ENCODE results near the gene ANAPC2. TPM values are rescaled to one million over a fixed set of nuclear protein-coding genes. Genes with fewer than 3 reads are reported as not detected.

ANAPC2 gene
- total RNA-seq, 1 donor from 2014 or later: 39.2 TPM

DNA sequence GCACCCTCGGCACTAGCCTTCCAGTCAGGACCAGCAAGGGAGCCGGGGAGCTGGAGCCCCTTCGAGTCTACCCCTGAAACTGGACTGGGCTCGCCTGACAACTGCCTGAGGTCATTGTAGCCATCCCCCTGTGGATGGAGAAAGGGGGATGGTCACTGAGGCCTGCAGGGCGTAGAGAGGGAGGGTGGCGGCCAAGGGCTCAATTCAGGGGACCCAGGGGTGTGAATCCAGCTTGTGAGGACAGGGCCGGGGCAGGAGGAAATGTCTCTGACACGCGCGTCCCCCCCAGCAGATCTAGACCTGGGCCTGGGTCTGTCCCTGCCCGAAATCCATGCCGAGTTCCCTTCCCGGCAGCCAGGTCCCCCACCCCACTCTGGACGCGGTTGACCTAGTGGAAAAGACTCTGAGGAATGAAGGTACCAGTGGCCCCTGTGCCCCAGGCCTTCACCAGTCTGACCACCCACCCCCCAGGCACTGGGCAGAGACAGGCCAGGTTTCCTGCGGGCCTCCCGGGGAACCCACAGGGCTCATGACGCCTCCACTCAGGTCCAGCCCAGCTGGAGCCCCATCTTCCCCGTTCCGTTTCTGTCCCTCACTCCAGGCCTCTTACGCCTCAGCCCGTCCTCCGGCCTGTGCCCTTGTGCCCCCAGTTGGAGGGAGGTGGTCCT lies 43.1 kb upstream of the ANAPC2 start:
- no peak overlapping the region for H3K9ac ChIP-seq (ENCODE audit: low read length)
- no peak overlapping the region for H3K4me3 ChIP-seq (ENCODE audit: insufficient read depth, low read depth, low read length)
- H3K4me2 ChIP-seq (ENCODE audit: low read length): no peak overlapping the region
- DNase-seq (ENCODE audit: low read depth) (no peak), FAIRE-seq (no peak)
- H3K79me2 ChIP-seq (ENCODE audit: insufficient read depth, low read length): no peaks in the 10 kb centered on the region
- no peaks in the 10 kb centered on the region for H3K9me3 ChIP-seq (ENCODE audit: insufficient read depth, low read depth, low read length)
- Mint-ChIP-seq H3K4me3 (ENCODE audit: unreplicated experiment) (no peak overlapping the region), H3K9me3 (ENCODE audit: unreplicated experiment) (no peaks in the 10 kb centered on the region), H3K36me3 (ENCODE audit: low read depth, unreplicated experiment) (no peaks in the 10 kb centered on the region), H3K27ac (ENCODE audit: unreplicated experiment) (no peak overlapping the region), H3K27me3 (ENCODE audit: low read depth, unreplicated experiment) (no peaks in the 10 kb centered on the region), H3K4me1 (ENCODE audit: low read depth, unreplicated experiment) (no peaks in the 10 kb centered on the region)
- H3K36me3 ChIP-seq (ENCODE audit: insufficient read depth, low read length): no peaks in the 10 kb centered on the region
- no peaks in the 10 kb centered on the region for H4K20me1 ChIP-seq (ENCODE audit: insufficient read depth, low read length)
- TF ChIP-seq, protein P1, sequence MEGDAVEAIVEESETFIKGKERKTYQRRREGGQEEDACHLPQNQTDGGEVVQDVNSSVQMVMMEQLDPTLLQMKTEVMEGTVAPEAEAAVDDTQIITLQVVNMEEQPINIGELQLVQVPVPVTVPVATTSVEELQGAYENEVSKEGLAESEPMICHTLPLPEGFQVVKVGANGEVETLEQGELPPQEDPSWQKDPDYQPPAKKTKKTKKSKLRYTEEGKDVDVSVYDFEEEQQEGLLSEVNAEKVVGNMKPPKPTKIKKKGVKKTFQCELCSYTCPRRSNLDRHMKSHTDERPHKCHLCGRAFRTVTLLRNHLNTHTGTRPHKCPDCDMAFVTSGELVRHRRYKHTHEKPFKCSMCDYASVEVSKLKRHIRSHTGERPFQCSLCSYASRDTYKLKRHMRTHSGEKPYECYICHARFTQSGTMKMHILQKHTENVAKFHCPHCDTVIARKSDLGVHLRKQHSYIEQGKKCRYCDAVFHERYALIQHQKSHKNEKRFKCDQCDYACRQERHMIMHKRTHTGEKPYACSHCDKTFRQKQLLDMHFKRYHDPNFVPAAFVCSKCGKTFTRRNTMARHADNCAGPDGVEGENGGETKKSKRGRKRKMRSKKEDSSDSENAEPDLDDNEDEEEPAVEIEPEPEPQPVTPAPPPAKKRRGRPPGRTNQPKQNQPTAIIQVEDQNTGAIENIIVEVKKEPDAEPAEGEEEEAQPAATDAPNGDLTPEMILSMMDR (IDR thresholded peaks at IDR 0.05; ENCODE audit: insufficient read depth, low read depth, low read length): no peak
- TF ChIP-seq EZH2 (IDR thresholded peaks at IDR 0.05; ENCODE audit: insufficient read depth, low read length): no peak
- H3K27me3 ChIP-seq (ENCODE audit: insufficient read depth, low read length): no peaks in the 10 kb centered on the region
- H3K27ac ChIP-seq (ENCODE audit: low read depth, low read length): no peak overlapping the region
- H3K4me1 ChIP-seq (ENCODE audit: insufficient read depth, low read length): peaks cover 11% of the 10 kb centered on the region
- no peak overlapping the region for H2AFZ ChIP-seq (ENCODE audit: low read depth, low read length)

DNA sequence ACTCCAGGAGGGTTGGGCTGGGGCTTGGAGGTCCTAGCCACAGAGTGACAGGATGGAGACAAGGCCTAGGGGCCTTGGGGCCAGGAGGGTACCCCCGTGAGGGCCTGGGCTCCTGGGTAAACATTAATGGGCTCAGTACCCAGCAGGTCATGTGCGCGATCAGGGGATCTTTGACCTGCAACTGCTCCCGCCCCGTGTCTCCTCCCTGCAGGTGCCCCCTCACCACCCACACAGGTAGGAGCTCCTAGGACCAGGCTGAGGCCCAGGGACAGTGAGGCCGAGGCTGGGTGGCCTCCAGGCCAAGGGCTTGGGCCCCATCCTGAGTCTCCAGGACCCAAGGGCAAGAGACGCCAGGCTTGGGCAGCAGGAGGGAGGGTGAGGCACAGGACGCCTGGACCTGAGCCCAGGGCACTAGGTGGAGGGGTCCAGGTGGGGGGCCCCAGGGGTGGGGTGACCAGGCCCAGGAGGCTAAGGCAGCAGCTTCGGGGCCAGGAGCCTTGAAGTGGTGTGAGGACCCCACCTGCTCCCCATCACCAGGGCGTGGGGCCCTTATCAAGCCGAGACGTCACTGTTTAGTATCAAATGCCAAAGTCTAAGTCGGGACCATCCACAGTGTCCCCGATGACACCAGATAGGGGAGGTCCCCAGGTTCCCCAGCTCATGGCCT lies 42.5 kb upstream of the ANAPC2 start, which contains the start of gene SLC34A3:
Gene SLC34A3 (plus strand): TSS at position 197 of the 667 bp plus-strand sequence. CDS start 802 bp downstream, outside the sequence.
- Mint-ChIP-seq H3K27me3 (ENCODE audit: low read depth, unreplicated experiment) (no peaks in the 10 kb centered on the region), H3K27ac (ENCODE audit: unreplicated experiment) (no peak within 1 kb of the TSS), H3K4me3 (ENCODE audit: unreplicated experiment) (no peak within 1 kb of the TSS), H3K4me1 (ENCODE audit: low read depth, unreplicated experiment) (peaks cover 4% of the 10 kb centered on the region), H3K9me3 (ENCODE audit: unreplicated experiment) (no peaks in the 10 kb centered on the region), H3K36me3 (ENCODE audit: low read depth, unreplicated experiment) (no peaks in the 10 kb centered on the region)
- Histone ChIP-seq H3K4me1 (ENCODE audit: insufficient read depth, low read length) (peaks cover 12% of the 10 kb centered on the region), H3K4me3 (ENCODE audit: insufficient read depth, low read depth, low read length) (no peak within 1 kb of the TSS), H3K9ac (ENCODE audit: low read length) (no peak within 1 kb of the TSS), H2AFZ (ENCODE audit: low read depth, low read length) (no peak within 1 kb of the TSS), H3K27me3 (ENCODE audit: insufficient read depth, low read length) (no peaks in the 10 kb centered on the region), H3K9me3 (ENCODE audit: insufficient read depth, low read depth, low read length) (no peaks in the 10 kb centered on the region), H3K4me2 (ENCODE audit: low read length) (no peak within 1 kb of the TSS), H4K20me1 (ENCODE audit: insufficient read depth, low read length) (no peaks in the 10 kb centered on the region), H3K79me2 (ENCODE audit: insufficient read depth, low read length) (no peaks in the 10 kb centered on the region), H3K36me3 (ENCODE audit: insufficient read depth, low read length) (no peaks in the 10 kb centered on the region), H3K27ac (ENCODE audit: low read depth, low read length) (no peak within 1 kb of the TSS)
- FAIRE-seq (no peak), DNase-seq (ENCODE audit: low read depth) (no peak)
- TF ChIP-seq, protein P1 (IDR thresholded peaks at IDR 0.05; ENCODE audit: insufficient read depth, low read depth, low read length): no peak
- no peak for TF ChIP-seq EZH2 (IDR thresholded peaks at IDR 0.05; ENCODE audit: insufficient read depth, low read length)

Measured in astrocyte (in vitro differentiated cells and primary cell).